Smooth muscle cell (in vitro differentiated cells): ENCODE results near the gene KIAA1671. TPM values are rescaled to one million over a fixed set of nuclear protein-coding genes. Genes with fewer than 3 reads are reported as not detected.

Experiments used
- DNase-seq: peaks from one replicate; lab custom pipeline; 2025; ENCODE audit not compliant: unreplicated experiment; lab: John Stamatoyannopoulos, UW
- H2AFZ ChIP-seq: fragments of 200-600 bp; sonication (generic); 2 replicates; pipeline ENCODE4 v1.6.0; 2016; ENCODE audit warnings: antibody characterized with exemption, low read depth, mild to moderate bottlenecking
- H3F3A ChIP-seq: fragments of 200-600 bp; sonication (generic); 2 replicates; pipeline ENCODE4 v1.6.0; 2017; ENCODE audit warnings: antibody characterized with exemption, low read depth
- H3K27ac ChIP-seq: fragments of 200-600 bp; sonication (generic); 2 replicates; pipeline ENCODE4 v1.5.1; 2016; ENCODE audit warnings: low read depth, mild to moderate bottlenecking
- H3K27me3 ChIP-seq: fragments of 200-600 bp; sonication (generic); 2 replicates; pipeline ENCODE4 v1.6.1; 2016; ENCODE audit warnings: low read depth, mild to moderate bottlenecking
- H3K36me3 ChIP-seq: fragments of 200-600 bp; sonication (generic); 2 replicates; pipeline ENCODE4 v1.5.1; 2016; ENCODE audit warnings: low read depth
- H3K4me1 ChIP-seq: fragments of 200-600 bp; sonication (generic); 2 replicates; pipeline ENCODE4 v1.5.1; 2016; ENCODE audit warnings: low read depth
- H3K4me2 ChIP-seq: fragments of 200-600 bp; sonication (generic); 2 replicates; pipeline ENCODE4 v1.6.0; 2016; ENCODE audit warnings: mild to moderate bottlenecking
- H3K4me3 ChIP-seq: fragments of 200-600 bp; sonication (generic); 2 replicates; pipeline ENCODE4 v1.5.1; 2016; ENCODE audit warnings: mild to moderate bottlenecking
- H3K79me2 ChIP-seq: fragments of 200-600 bp; sonication (generic); 2 replicates; pipeline ENCODE4 v1.6.0; 2016; ENCODE audit warnings: low read depth, mild to moderate bottlenecking
- H3K9ac ChIP-seq: fragments of 200-600 bp; sonication (generic); 2 replicates; pipeline ENCODE4 v1.6.0; 2016; ENCODE audit warnings: low read depth
- H3K9me3 ChIP-seq: fragments of 200-600 bp; sonication (generic); replicated peaks from 2 replicates; pipeline ENCODE4 v1.5.1; 2016; ENCODE audit warnings: low read depth
- H4K20me1 ChIP-seq: fragments of 200-600 bp; sonication (generic); 2 replicates; pipeline ENCODE4 v1.6.0; 2016; ENCODE audit warnings: low read depth
- CTCF ChIP-seq: fragments of 200-600 bp; sonication (generic); IDR thresholded peaks from 2 replicates; pipeline ENCODE4 v1.5.1; 2017; ENCODE audit warnings: borderline replicate concordance, mild to moderate bottlenecking, antibody characterized with exemption; ENCODE audit not compliant: insufficient read depth, poor library complexity, severe bottlenecking
- WGBS: methylation state at CpG from one replicate; pipeline ENCODE4 v1.1.7; 2016; ENCODE audit warnings: low lambda C conversion rate; 5-methylcytosine and 5-hydroxymethylcytosine counted together
- polyA plus RNA-seq: library from polyadenylated mRNA; unstranded; fragments of >200 nt; fragmentation: Nextera tagmentation; extraction: Ambion mirVana; gene quantifications from 2 replicates; pipeline ENCODE4 v1.2.1, GENCODE V29; 2016
- total RNA-seq: library from RNA; depleted of rRNA; stranded (reverse); fragments of >200 nt; gene quantifications from 2 replicates; pipeline ENCODE4 v1.2.3, GENCODE V29; 2014

KIAA1671 gene
- total and polyA plus RNA-seq, 2 experiments from 2014 or later, result 1.7 to 7.6 TPM

GRCh38 chr22:24947383-24947782 lies 5.1 kb upstream of the KIAA1671 start:
- Histone ChIP-seq H3K9me3 (no peaks in the 10 kb centered on the region), H2AFZ (no peak overlapping the region), H4K20me1 (no peaks in the 10 kb centered on the region), H3K4me3 (no peak overlapping the region), H3K4me2 (no peak overlapping the region), H3K27ac (no peak overlapping the region), H3K27me3 (no peaks in the 10 kb centered on the region), H3K9ac (no peak overlapping the region), H3F3A (no peaks in the 10 kb centered on the region), H3K79me2 (no peaks in the 10 kb centered on the region), H3K36me3 (no peaks in the 10 kb centered on the region), H3K4me1 (no peaks in the 10 kb centered on the region)
- no peak for TF ChIP-seq CTCF
- 91% methylated on average over 2 of the region's 7 CpGs for WGBS
- no peak for DNase-seq

- H3K27me3 ChIP-seq, result no peaks in the 10 kb centered on the region
- no peaks in the 10 kb centered on the region for H3K79me2 ChIP-seq
- no peak for DNase-seq
- no peaks in the 10 kb centered on the region for H3K36me3 ChIP-seq
- no peak overlapping the region for H3K9ac ChIP-seq
- 73% methylated on average over 12 of the region's 12 CpGs for WGBS
- H3K27ac ChIP-seq, result no peak overlapping the region
- no peak overlapping the region for H3K4me3 ChIP-seq
- no peak overlapping the region for H2AFZ ChIP-seq
- H4K20me1 ChIP-seq, result no peaks in the 10 kb centered on the region
- no peak overlapping the region for H3K4me2 ChIP-seq
- H3K9me3 ChIP-seq, result no peaks in the 10 kb centered on the region
- H3F3A ChIP-seq, result peaks cover 1% of the 10 kb centered on the region
- no peaks in the 10 kb centered on the region for H3K4me1 ChIP-seq
- no peak for TF ChIP-seq CTCF
Observed at GRCh38 chr22:24947881-24948280, 4.6 kb upstream of the KIAA1671 start.

- Histone ChIP-seq H3K36me3 (no peaks in the 10 kb centered on the region), H3K27me3 (no peaks in the 10 kb centered on the region), H3K79me2 (no peaks in the 10 kb centered on the region), H4K20me1 (no peaks in the 10 kb centered on the region), H3F3A (peaks cover 4% of the 10 kb centered on the region), H3K27ac (no peak overlapping the region), H3K9ac (no peak overlapping the region), H3K4me1 (peaks cover 6% of the 10 kb centered on the region), H3K4me3 (no peak overlapping the region), H3K9me3 (no peaks in the 10 kb centered on the region), H3K4me2 (no peak overlapping the region), H2AFZ (no peak overlapping the region)
- no peak for TF ChIP-seq CTCF
- no peak for DNase-seq
- WGBS, result 80% methylated on average over 13 of the region's 13 CpGs
Observed at GRCh38 chr22:24948356-24949202, 3.9 kb upstream of the KIAA1671 start.
